Upper lobe of left lung (tissue), 6 donors: ENCODE results near the gene ROBO1. TPM values are rescaled to one million over a fixed set of nuclear protein-coding genes. Genes with fewer than 3 reads are reported as not detected.
"Not testable (repeated sequence)": the region's sequence is repeated elsewhere in the genome, so short reads cannot be mapped to it uniquely, and the experiment has no call there.

Source experiments
- ATAC-seq, 2 donors: fragments of 200-7000 bp; cut with Tn5 transposase; one replicate each; pipeline ENCODE4 v1.9.1; 2022; ENCODE audit warnings: mild to moderate bottlenecking in 2 of 2, moderate library complexity in 2 of 2; ENCODE audit not compliant: low FRiP score in 2 of 2
- DNase-seq, 2 donors: peaks; one replicate each; pipeline ENCODE4 v3.0.0-alpha.2; 2019 to 2020
- H3K27ac ChIP-seq, 4 donors: fragments of 200-600 bp; sonication (generic); one replicate each; pipeline ENCODE4 v1.5.1; 2016 to 2019
- H3K27me3 ChIP-seq, 4 donors: fragments of 200-600 bp; sonication (generic); one replicate each; pipeline ENCODE4 v1.5.1; 2017 to 2019
- H3K36me3 ChIP-seq, 4 donors: fragments of 200-600 bp; sonication (generic); one replicate each; pipeline ENCODE4 v1.5.1; 2016 to 2019
- H3K4me1 ChIP-seq, 4 donors: fragments of 200-600 bp; sonication (generic); one replicate each; pipeline ENCODE4 v1.5.1; 2018 to 2019
- H3K4me3 ChIP-seq, 4 donors: fragments of 200-600 bp; sonication (generic); one replicate each; pipeline ENCODE4 v1.5.1; 2017 to 2019; ENCODE audit warnings: mild to moderate bottlenecking in 2 of 4, moderate library complexity in 1 of 4
- H3K9me3 ChIP-seq, 4 donors: fragments of 200-600 bp; sonication (generic); one replicate each; pipeline ENCODE4 v1.5.1; 2018 to 2019
- EP300 ChIP-seq, 4 donors: sonication (generic); formaldehyde crosslinking; IDR thresholded peaks; one replicate each; pipeline ENCODE4 v1.5.1; 2017; ENCODE audit warnings: antibody characterized with exemption in 4 of 4, control low read depth in 2 of 4
- POLR2A ChIP-seq, 4 donors: fragments of 450-650 bp; IDR thresholded peaks; one replicate each; pipeline ENCODE4 v1.5.1; 2016 to 2017; ENCODE audit warnings: antibody characterized with exemption in 4 of 4, mild to moderate bottlenecking in 2 of 4
- POLR2AphosphoS5 ChIP-seq, 2 donors: sonication (generic); formaldehyde crosslinking; IDR thresholded peaks; one replicate each; pipeline ENCODE4 v1.5.1; 2017; ENCODE audit warnings: antibody characterized with exemption in 2 of 2
- WGBS, 2 donors: methylation state at CpG; one replicate each; pipeline ENCODE4 v1.1.5; 2017 to 2018; 5-methylcytosine and 5-hydroxymethylcytosine counted together
- total RNA-seq, 6 donors: library from RNA; depleted of rRNA in 4 of 6; stranded (reverse); fragments of >200 nt in 4 of 6; gene quantifications; one replicate each; pipeline versions ENCODE4 v1.1.0 to v1.2.1, GENCODE V29; 2016 to 2021
- TF ChIP-seq, protein P1 (sequence below), 6 experiments: fragments of 450-650 bp in 4 of 6; fragments of 200-600 bp in 2 of 6; sonication (generic) in 2 of 6; IDR thresholded peaks; one replicate each; pipeline ENCODE4 v1.5.1; 2016 to 2019; ENCODE audit warnings: antibody characterized with exemption in 6 of 6
- donor health status: DM: no; HTN: no; CAD: no; lungs with moderate emphysema.
- donor health status: DM: no; HTN: yes; CAD: no; lungs with severe emphysema.

The ROBO1 gene
- total RNA-seq, 6 donors from 2014 or later: 10.5 to 29.0 (median 18.0) TPM

DNA sequence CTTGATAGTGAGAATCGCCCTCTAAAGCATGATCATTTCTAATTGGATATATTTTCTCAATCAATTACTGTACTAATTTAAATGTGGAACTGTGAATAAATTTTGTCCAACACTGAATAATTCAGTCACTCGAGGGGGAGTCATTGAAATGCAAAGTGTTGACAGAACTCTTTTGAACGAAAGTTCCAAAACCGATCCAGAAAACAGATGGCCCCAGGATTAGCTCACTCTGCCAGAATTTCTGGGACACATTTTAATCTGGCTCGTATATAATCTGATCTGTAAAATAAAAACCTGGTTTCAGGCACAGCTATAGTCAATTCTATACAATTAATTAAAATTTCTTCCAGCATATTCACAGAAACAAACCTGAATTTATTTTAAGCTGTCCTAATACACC, 580.4 kb downstream of the ROBO1 start:
- no peak overlapping the region for H3K27ac ChIP-seq
- no peaks in the 10 kb centered on the region for H3K4me1 ChIP-seq
- TF ChIP-seq, protein P1, sequence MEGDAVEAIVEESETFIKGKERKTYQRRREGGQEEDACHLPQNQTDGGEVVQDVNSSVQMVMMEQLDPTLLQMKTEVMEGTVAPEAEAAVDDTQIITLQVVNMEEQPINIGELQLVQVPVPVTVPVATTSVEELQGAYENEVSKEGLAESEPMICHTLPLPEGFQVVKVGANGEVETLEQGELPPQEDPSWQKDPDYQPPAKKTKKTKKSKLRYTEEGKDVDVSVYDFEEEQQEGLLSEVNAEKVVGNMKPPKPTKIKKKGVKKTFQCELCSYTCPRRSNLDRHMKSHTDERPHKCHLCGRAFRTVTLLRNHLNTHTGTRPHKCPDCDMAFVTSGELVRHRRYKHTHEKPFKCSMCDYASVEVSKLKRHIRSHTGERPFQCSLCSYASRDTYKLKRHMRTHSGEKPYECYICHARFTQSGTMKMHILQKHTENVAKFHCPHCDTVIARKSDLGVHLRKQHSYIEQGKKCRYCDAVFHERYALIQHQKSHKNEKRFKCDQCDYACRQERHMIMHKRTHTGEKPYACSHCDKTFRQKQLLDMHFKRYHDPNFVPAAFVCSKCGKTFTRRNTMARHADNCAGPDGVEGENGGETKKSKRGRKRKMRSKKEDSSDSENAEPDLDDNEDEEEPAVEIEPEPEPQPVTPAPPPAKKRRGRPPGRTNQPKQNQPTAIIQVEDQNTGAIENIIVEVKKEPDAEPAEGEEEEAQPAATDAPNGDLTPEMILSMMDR (IDR thresholded peaks at IDR 0.05): no peak
- TF ChIP-seq EP300 (IDR thresholded peaks at IDR 0.05) (no peak), POLR2A (IDR thresholded peaks at IDR 0.05) (no peak), POLR2AphosphoS5 (IDR thresholded peaks at IDR 0.05) (no peak)
- WGBS, 2 donors: 75% methylated on average over 5 of the region's 5 CpGs
- H3K9me3 ChIP-seq: no peaks in the 10 kb centered on the region
- ATAC-seq (no peak), DNase-seq (no peak)
- H3K36me3 ChIP-seq: no peaks in the 10 kb centered on the region
- H3K27me3 ChIP-seq: no peaks in the 10 kb centered on the region
- H3K4me3 ChIP-seq: no peak overlapping the region

DNA sequence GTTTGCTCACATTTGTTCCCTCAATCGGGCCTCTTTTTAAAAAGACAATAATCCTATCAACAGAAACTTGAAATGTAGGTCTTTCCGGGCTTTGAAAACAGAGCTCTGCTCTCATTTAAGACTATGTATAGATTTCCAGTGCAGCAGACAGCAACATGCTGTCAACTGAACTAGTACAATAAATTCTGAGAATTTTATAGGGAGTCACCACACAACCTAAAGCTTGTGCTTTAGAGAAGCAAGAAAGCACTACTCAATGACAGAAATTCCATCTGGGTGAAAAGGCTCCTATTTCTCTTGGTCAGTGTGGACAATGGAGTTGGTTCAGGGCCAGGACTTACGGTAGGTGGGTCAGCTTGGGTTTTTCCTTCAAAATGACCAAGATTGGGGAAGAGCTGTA, 583.5 kb downstream of the ROBO1 start:
- no peak for ATAC-seq
- no peak overlapping the region for H3K4me3 ChIP-seq
- H3K4me1 ChIP-seq: no peaks in the 10 kb centered on the region
- H3K27me3 ChIP-seq: no peaks in the 10 kb centered on the region
- no peak for DNase-seq
- TF ChIP-seq POLR2AphosphoS5 (IDR thresholded peaks at IDR 0.05) (no peak), POLR2A (IDR thresholded peaks at IDR 0.05) (no peak), EP300 (IDR thresholded peaks at IDR 0.05) (no peak)
- TF ChIP-seq, protein P1 (IDR thresholded peaks at IDR 0.05): no peak
- WGBS, 2 donors: 41 to 44% methylated on average over 3 of the region's 3 CpGs
- no peaks in the 10 kb centered on the region for H3K9me3 ChIP-seq
- H3K27ac ChIP-seq: no peak overlapping the region
- H3K36me3 ChIP-seq: no peaks in the 10 kb centered on the region

DNA sequence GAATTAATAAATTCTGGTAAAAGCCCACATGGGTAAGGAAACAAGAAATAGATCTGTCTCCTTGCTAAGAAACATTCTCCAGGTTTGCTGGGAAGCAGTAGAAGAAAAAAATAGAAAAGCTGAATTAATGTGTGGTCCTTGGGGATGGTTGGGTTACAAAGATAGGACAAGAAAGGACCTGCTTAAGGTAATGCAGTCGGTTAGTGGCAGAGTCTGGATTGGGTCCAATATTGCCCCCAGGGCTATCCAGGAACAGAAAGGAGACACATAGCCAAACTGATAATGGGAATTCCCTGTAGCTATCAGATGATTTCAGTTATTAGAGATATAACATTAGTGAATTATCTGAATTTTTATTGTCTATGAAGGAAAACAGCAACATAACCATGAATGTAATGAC, 584.3 kb downstream of the ROBO1 start:
- 77% methylated on average over 1 of the region's 1 CpG for WGBS, 2 donors
- TF ChIP-seq POLR2A (IDR thresholded peaks at IDR 0.05): no peak
- TF ChIP-seq, protein P1 (IDR thresholded peaks at IDR 0.05): no peak

DNA sequence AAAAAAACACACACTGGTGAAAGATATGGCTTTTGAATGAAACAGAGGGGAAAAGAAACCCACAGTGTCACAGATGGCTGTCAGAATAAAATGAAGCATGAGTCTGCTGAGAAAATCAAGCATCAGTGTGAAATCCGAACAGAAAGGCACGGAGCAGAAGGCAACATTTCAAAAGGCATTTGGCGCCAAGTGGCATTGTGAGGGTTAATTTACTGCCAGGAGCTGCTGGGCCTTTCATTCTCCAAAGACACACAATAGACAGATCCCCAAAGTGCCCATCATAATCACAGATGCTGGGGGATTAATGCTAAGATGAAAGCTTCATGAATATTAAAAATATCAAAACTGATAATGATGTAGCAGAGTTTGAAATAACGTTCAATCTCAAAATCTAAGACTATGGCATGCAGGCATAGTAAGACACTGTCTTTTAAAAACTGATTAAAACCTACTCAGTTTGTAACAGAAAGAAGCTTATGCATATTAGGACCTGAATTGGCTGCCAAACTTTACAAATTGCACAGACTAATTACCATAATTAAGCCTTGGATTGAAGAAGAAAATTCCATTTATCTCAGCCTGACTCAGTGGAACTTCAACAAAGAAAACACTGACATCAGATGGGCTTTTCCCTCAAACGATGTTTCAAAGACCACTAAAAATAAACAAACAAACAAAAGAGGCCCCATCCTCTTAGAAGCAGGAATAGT, 589.2 kb downstream of the ROBO1 start:
- TF ChIP-seq, protein P1 (IDR thresholded peaks at IDR 0.05): no peak
- no peak for TF ChIP-seq POLR2AphosphoS5 (IDR thresholded peaks at IDR 0.05)
- TF ChIP-seq POLR2A (IDR thresholded peaks at IDR 0.05): no peak
- TF ChIP-seq EP300 (IDR thresholded peaks at IDR 0.05): no peak
- ATAC-seq (no peak), DNase-seq (no peak)
- WGBS, 2 donors: 63 to 64% methylated on average over 5 of the region's 5 CpGs
- H3K27me3 ChIP-seq: no peaks in the 10 kb centered on the region
- H3K9me3 ChIP-seq: no peaks in the 10 kb centered on the region
- H3K36me3 ChIP-seq: no peaks in the 10 kb centered on the region
- H3K27ac ChIP-seq: no peak overlapping the region
- no peaks in the 10 kb centered on the region for H3K4me1 ChIP-seq
- H3K4me3 ChIP-seq: no peak overlapping the region

More for the DNA sequence above, 584.3 kb downstream of the ROBO1 start:
- no peaks in the 10 kb centered on the region for H3K4me1 ChIP-seq
- no peaks in the 10 kb centered on the region for H3K27me3 ChIP-seq
- no peak overlapping the region for H3K27ac ChIP-seq
- ATAC-seq (no peak), DNase-seq (no peak)
- no peaks in the 10 kb centered on the region for H3K9me3 ChIP-seq
- H3K4me3 ChIP-seq: no peak overlapping the region
- no peaks in the 10 kb centered on the region for H3K36me3 ChIP-seq

DNA sequence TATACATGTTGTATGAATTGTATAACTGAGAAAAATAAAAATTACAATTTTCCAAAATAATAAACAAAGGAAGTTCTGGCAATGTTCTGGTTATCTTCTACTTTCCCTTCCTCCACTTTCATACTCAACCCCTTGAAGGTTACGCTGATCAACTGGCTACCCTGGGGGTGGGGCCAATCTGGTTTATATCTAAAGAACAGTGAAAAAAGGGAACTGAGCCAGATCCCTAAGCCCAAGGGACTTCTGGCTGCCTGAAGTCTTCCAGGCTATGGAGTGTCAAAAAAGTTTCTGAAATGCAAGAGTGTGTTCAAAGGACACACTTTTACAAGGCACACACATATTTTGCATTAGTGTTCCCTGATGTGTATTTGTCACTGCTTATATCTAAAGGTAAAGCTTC, 591.9 kb downstream of the ROBO1 start:
- H3K9me3 ChIP-seq: peaks cover 0 to 5% (median 0%) of the 10 kb centered on the region in 4 donors
- no peak for TF ChIP-seq EP300 (IDR thresholded peaks at IDR 0.05)
- TF ChIP-seq POLR2A (IDR thresholded peaks at IDR 0.05): no peak
- TF ChIP-seq POLR2AphosphoS5 (IDR thresholded peaks at IDR 0.05): no peak
- TF ChIP-seq, protein P1 (IDR thresholded peaks at IDR 0.05): no peak
- WGBS, 2 donors: 56 to 79% methylated on average over 1 of the region's 1 CpG
- H3K36me3 ChIP-seq: no peaks in the 10 kb centered on the region
- ATAC-seq (no peak), DNase-seq (no peak)
- no peak overlapping the region for H3K27ac ChIP-seq
- no peaks in the 10 kb centered on the region for H3K4me1 ChIP-seq
- no peaks in the 10 kb centered on the region for H3K27me3 ChIP-seq
- H3K4me3 ChIP-seq: no peak overlapping the region

DNA sequence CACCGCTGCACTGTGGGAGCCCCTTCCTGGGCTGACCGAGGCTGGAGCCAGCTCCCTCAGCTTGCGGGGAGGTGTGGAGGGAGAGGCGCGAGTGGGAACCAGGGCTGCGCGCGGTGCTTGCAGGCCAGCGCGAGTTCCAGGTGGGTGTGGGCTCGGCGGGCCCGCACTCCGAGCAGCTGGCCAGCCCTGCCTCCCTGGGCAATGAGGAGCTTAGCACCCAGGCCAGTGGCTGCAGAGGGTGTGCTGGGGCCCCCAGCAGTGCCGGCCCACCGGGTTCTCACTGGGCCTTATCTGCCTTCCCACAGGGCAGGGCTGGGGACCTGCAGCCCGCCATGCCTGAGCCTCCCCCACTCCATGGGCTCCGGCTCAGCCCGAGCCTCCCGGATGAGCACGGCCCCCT, 594.5 kb downstream of the ROBO1 start:
- H3K27ac ChIP-seq, H3K36me3 ChIP-seq, H3K9me3 ChIP-seq, H3K4me1 ChIP-seq, H3K4me3 ChIP-seq, H3K27me3 ChIP-seq: not testable (repeated sequence)
- 94 to 97% methylated on average over 6 to 12 of the region's 21 CpGs for WGBS, 2 donors
- DNase-seq (peak in 1 of 2 donors; percentile 64), ATAC-seq (peak in 1 of 2 donors; percentile 15)
